ENCODE data around the gene LCA5L.
A peak's percentile ranks its signal among the peaks of the same experiment; 100 is the strongest.
"Not testable (repeated sequence)": the region's sequence is repeated elsewhere in the genome, so short reads cannot be mapped to it uniquely, and the experiment has no call there.

LCA5L gene

DNA sequence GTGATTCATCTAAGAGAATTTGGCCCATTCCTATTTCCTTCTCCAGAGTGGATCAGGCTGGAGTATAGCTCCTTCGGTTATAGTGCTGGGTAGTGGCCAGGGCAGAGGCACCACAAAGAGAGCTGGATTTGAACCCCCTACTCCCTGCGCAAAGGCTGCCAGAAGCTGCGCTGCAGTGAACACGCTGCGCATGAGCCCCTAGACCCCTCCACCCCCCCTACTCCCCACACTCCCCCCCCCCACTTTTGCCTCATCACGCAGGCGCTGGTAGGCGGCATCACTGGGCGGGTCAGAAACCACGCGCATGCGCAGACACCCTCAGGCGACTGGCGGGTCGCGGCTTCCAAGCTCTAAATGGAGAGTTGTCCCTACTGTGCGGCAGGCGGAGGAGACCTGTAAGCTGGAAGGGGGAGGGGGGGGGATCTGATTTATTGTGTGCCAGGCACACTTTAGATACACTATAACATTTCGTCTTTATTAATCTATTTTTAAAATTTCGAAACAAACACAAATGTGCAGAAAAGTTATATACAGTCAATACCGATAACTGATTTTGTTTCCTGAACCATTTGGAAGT, 58.0 kb downstream of the LCA5L start:
- peak; percentile 80 for DNase-seq (ENCODE audit: low read depth)

DNA sequence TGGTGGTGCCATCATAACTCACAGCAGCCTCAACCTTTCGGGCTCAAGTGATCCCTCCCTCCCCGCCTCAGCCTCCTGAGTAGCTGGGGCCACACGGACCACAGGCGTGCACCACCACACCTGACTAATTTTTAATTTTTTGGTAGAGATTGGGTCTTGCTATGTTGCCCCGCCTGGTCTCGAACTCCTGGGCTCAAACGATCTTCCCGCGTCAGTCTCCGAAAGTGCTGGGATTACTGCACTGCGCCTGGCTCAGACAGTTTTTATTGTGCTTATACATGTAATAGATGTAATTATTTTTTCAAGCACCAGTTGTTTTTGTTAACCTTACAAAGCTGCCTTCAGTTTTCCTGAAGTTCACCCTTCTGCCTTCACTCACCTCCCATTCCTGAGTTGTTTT, 58.7 kb downstream of the LCA5L start:
- no peak for DNase-seq (ENCODE audit: low read depth)

GRCh38 chr21:39386194-39386593, 59.4 kb downstream of the LCA5L start:
- peak; percentile 3 for DNase-seq (ENCODE audit: low read depth)

- peak; percentile 78 for DNase-seq (ENCODE audit: low read depth)
Measured at GRCh38 chr21:39385299-39386145, 60.1 kb downstream of the LCA5L start.

DNA sequence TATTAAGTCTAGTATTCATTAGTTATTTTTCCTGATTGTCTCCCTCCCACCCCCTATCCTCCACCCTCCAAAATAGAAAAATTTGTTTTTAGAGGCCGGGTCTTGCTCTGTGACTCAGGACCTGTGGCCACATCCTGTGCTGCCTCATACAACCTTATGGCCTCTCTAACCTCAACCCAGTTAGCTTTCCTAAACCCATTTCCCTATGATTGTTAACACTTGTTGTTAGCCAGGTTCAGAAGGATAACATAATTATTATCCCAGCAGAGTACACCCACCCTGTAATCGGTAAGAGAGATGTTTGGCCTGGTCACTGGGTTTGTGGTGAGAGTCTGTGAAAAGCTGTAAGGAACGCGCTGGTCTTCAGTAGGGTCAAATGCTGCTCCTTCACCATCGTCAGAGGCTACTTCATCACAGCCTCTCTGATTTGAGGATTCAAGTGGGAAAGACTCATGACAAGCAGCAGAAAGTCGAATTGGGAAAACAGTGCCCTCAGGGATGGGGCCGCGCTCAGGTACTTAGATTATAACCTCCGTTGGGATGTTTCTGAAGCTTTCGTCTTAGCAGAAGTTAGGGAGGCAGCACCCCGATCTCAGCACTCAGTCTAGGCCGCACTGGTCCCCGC, 60.8 kb downstream of the LCA5L start:
- DNase-seq (ENCODE audit: low read depth) = no peak

DNA sequence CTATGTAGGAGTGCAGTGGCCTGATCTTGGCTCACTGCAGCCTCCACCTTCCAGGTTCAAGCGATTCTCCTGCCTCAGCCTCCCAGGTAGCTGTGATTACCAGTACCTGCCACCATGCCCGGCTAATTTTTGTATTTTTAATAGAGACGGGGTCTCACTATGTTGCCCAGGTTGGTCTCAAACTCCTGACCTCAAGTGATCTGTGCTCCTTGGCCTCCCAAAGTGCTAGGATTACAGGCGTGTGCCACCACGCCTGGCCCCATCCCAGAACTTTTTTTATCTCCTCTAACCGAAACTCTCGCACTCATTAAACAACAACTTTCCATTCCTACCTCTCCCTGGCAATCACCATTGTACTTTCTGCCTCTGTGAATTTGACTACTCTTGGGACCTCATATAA, 63.5 kb downstream of the LCA5L start:
- not testable (repeated sequence) for DNase-seq (ENCODE audit: low read depth)

GRCh38 chr21:39381009-39381408, 64.6 kb downstream of the LCA5L start:
- peak; percentile 5 for DNase-seq (ENCODE audit: low read depth)

DNA sequence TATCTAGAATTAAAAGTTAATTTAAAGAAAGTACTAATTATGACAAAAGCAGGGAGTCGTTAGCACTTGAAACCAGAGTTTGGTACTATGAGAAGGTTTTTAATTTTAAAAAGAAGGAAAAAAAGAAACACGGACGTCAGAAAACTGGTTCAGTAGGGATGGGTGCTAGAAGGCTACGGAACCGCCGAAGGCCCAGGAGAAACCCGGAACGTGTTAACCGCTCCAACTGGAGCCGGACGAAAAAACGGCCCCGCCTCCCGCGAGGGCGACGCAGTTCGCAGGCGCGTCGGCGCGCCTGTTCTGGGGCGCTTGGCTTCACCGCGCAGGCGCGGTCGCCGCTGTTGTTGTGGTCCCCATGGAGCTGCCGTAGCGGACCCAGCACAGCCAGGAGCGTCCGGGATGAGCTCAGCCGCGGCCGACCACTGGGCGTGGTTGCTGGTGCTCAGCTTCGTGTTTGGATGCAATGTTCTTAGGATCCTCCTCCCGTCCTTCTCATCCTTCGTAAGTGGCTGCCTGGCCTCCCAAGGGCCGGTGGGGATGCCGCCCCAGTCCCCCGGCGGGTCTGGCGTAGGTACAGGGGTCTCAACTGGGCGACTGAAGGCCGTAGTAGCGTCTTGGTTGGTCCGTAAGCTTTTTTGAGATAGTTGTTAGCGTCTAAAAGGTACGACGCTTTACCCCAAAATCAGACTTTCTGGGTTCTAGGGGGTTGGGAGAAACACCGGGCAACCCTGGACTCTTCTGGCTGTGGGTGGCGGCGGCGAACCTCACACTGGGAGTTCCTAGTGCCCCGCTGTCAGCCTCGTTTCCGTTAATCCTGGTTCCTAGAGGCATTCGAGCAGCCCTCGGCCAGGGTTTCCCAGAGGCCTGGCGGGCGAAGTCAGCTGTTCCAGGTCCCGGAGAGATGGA, 65.3 kb downstream of the LCA5L start:
- peak; percentile 98 for DNase-seq (ENCODE audit: low read depth)

DNA sequence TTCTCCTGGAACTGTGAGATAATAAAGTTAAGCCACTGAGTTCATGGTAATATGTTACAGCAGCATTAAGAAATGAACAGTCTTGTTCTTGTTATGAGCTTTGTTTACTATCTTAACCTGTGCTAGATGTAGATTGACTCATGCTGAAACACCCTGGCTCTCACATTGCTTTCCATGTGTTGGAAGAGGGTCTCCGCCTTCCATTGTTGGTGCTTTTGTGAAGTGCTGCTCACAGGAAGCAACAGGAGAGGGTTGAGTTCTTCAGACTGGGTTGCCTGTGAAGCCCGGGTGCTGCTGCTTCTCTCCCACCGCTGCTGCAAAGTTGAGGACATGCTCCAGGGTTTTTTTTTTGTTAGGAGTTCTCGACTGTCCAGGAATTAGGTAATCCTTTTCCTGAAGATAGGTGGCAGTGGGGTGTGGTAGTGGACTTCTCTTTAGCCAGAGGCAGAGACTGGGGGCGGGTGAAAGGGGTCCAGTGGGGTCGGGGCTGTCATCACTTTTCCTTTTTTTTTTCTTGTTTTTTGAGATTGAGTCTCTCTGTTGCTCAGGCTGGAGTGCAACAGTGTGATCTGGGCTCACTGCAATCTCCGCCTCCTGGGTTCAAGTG, 68.0 kb downstream of the LCA5L start:
- no peak for DNase-seq (ENCODE audit: low read depth)

GRCh38 chr21:39375446-39375845, 70.1 kb downstream of the LCA5L start:
- DNase-seq (ENCODE audit: low read depth) = no peak

GRCh38 chr21:39374046-39374445, 71.5 kb downstream of the LCA5L start:
- DNase-seq (ENCODE audit: low read depth) = no peak

- DNase-seq (ENCODE audit: low read depth) = peak; percentile 46
Measured at GRCh38 chr21:39373634-39374033, 71.9 kb downstream of the LCA5L start.

GRCh38 chr21:39369896-39370288, 75.7 kb downstream of the LCA5L start:
- not testable (repeated sequence) for DNase-seq (ENCODE audit: low read depth)

DNA sequence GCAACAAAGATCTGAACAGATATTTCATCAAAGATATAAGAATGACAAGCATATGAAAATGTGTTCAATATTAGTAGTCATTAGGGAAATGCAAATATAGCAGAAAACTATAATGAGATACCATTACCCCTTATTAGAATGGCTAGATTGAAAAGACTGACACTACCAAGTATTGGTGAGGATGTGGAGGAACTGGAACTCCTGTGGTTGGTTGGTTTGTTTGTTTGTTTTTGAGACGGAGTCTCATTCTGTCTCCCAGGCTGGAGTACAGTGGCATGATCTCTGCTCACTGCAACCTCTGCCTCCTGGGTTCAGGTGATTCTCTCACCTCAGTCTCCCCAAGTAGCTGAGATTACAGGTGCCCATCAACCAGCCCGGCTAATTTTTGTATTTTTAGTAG, 77.8 kb downstream of the LCA5L start:
- no peak for DNase-seq (ENCODE audit: low read depth)

DNA sequence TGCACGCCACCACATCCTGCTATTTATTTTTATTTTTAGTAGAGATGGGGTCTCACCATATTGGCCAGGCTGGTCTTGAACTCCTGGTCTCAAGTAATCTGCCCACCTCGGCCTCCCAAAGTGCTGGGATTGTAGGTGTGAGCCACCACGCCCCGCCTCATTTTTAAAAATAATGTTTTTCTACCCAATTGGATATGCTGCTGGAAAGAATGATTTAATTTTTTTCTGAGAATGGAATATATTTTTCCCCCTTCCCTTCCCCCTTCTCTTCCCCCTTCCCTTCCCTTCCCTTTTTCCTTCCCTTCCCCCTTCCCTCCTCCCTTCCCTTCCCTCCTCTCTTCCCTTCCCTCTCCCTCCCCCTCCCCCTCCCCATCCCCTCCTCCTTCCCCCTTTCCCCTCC, 79.0 kb downstream of the LCA5L start:
- no peak for DNase-seq (ENCODE audit: low read depth)

DNA sequence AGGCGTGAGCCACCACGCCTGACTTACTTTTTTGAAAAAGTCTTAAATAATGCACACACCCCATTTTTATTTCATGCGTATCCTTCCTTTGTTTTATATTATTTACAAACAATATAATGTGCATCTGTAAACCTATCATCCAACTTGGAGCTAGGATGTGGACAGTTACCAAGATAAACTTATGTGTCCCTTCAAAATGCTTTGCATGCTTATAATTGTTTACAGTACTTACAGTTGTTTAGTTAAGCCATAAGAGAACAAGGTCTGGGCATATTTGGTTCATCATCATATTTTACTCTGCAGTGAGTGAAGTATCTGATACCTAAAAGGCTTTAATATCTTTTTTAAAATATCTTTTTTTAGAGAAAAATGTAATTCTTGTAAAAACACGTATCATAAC, 80.6 kb downstream of the LCA5L start:
- peak; percentile 62 for DNase-seq (ENCODE audit: low read depth)

- DNase-seq (ENCODE audit: low read depth) = peak; percentile 82
Measured at GRCh38 chr21:39363607-39364555, 81.7 kb downstream of the LCA5L start.

DNA sequence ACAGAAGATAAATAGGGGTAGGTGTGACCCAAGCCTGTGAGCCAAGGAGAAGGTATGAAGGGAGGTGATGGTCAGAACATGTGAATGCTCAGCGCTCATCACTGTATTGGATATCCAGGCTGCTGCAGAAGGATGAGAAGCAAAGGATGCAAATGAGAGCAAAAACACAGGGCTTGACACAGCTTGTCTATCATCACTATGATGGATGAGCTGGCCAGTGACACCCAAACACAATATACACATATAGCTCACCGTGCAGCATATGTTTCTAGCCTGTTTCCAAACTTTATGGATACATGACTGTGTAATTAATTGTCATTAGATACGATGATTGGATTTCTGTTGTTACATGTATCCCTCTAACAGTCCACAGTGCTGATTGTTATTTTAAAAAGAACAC, 82.8 kb downstream of the LCA5L start:
- DNase-seq (ENCODE audit: low read depth) = no peak

DNA sequence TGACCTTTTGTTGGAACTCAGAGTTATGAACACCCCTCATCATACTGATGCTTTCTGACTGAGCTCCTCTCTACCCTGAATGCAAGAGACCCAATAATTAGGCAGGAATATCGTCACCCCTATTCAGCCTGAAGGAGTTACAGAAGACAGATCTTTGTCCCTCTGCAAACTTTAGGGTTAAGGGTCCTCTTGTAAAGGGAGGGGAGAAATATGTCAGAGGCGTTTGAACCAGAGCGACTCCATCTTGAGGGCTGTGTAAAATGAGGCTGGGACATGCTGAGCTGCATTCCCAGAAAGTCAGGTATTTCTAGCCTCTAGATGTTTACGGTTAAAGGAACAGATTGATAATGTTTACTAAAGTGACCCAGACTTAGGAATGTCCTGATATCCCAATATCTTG, 86.2 kb downstream of the LCA5L start:
- no peak for DNase-seq (ENCODE audit: low read depth)
